Stimulated activated CD4-positive, alpha-beta T cell treated with anti-CD3 and anti-CD28 coated beads, Interleukin-2, amount 100 ng/mL, for 24 hours (primary cell): ENCODE results near the gene DDX10.

Experiments used
- DNase-seq, 2 donors: peaks; one replicate each; pipeline ENCODE4 v3.0.0-alpha.2; 2020

DDX10 gene

GRCh38 chr11:108914981-108915380 is 250.1 kb downstream of the DDX10 start:
- no peak for DNase-seq

- DNase-seq, result no peak
Measured at GRCh38 chr11:108915666-108916065, 250.8 kb downstream of the DDX10 start.

- DNase-seq, result no peak
Measured at GRCh38 chr11:108916290-108916689, 251.4 kb downstream of the DDX10 start.

GRCh38 chr11:108916935-108917334 is 252.1 kb downstream of the DDX10 start:
- DNase-seq, result no peak

- DNase-seq, result no peak
Measured at GRCh38 chr11:108921211-108921610, 256.3 kb downstream of the DDX10 start.

- no peak for DNase-seq
Measured at GRCh38 chr11:108922241-108922640, 257.4 kb downstream of the DDX10 start.

- DNase-seq, result no peak
Measured at GRCh38 chr11:108923413-108923812, 258.5 kb downstream of the DDX10 start.

GRCh38 chr11:108926171-108926840 is 261.4 kb downstream of the DDX10 start:
- no peak for DNase-seq

- DNase-seq, result no peak
Measured at GRCh38 chr11:108926841-108927577, 262.1 kb downstream of the DDX10 start.

- no peak for DNase-seq
Measured at GRCh38 chr11:108927791-108928545, 263.1 kb downstream of the DDX10 start.

- DNase-seq, result no peak
Measured at GRCh38 chr11:108929241-108929640, 264.4 kb downstream of the DDX10 start.

GRCh38 chr11:108931168-108931567 is 266.3 kb downstream of the DDX10 start:
- no peak for DNase-seq

GRCh38 chr11:108933630-108934029 is 268.8 kb downstream of the DDX10 start:
- no peak for DNase-seq

- no peak for DNase-seq
Measured at GRCh38 chr11:108934289-108934688, 269.4 kb downstream of the DDX10 start.

GRCh38 chr11:108934696-108935095 is 269.8 kb downstream of the DDX10 start:
- no peak for DNase-seq

- DNase-seq, result no peak
Measured at GRCh38 chr11:108937746-108938145, 272.9 kb downstream of the DDX10 start.

- DNase-seq, result no peak
Measured at GRCh38 chr11:108938604-108939003, 273.7 kb downstream of the DDX10 start.

GRCh38 chr11:108939135-108939534 is 274.3 kb downstream of the DDX10 start:
- no peak for DNase-seq

- DNase-seq, result no peak
Measured at GRCh38 chr11:108943853-108944252, 279.0 kb downstream of the DDX10 start.

- DNase-seq, result no peak
Measured at GRCh38 chr11:108944471-108945178, 279.8 kb downstream of the DDX10 start.

GRCh38 chr11:108945341-108945740 is 280.5 kb downstream of the DDX10 start:
- no peak for DNase-seq

GRCh38 chr11:108947654-108948570 is 283.0 kb downstream of the DDX10 start:
- DNase-seq, result no peak
